ENCODE results near the gene PCDHGA9. TPM values are rescaled to one million over a fixed set of nuclear protein-coding genes. Genes with fewer than 3 reads are reported as not detected.

The PCDHGA9 gene
- total RNA-seq, 2 donors from 2014 or later = 0.89 to 7.3 TPM

DNA sequence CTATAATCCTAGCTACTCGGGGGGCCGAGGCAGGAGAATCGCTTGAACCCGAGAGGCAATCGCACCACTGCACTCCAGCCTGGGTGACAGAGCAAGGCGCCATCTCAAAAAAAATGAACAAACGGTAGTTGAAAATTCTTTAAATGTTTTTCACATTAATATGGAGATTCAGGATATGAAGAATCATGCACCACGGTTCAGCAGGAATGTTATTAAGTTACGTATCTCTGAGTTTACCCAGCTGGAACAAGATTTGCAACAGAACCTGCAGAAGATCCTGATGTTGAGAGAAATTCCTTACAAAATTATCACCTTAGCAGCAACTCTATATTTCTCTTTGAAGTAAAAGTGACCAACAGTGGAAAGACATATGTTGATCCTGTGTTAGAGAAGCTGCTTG, 37.8 kb downstream of the PCDHGA9 start:
- Mint-ChIP-seq H3K27me3 (ENCODE audit: insufficient read depth) (no peaks in the 10 kb centered on the region), H3K36me3 (ENCODE audit: low read depth) (peaks cover 16% of the 10 kb centered on the region), H3K9me3 (peaks cover 3% of the 10 kb centered on the region), H3K4me3 (no peak overlapping the region), H3K27ac (no peak overlapping the region), H3K4me1 (no peaks in the 10 kb centered on the region)
- H3K36me3 ChIP-seq (ENCODE audit: control insufficient read depth, insufficient read depth, low read length) = no peaks in the 10 kb centered on the region
- no peak overlapping the region for H3K9ac ChIP-seq (ENCODE audit: extremely low read depth, low read length, poor library complexity, severe bottlenecking)
- WGBS, 2 experiments (ENCODE audit: insufficient coverage in 1 of 2, insufficient read length in 1 of 2) = 90 to 91% methylated on average over 8 to 9 of the region's 9 CpGs
- H3K9me3 ChIP-seq (ENCODE audit: control insufficient read depth, low read length) = peaks cover 3% of the 10 kb centered on the region
- no peaks in the 10 kb centered on the region for H3K4me1 ChIP-seq (ENCODE audit: control insufficient read depth, insufficient read depth, low read length)
- no peak overlapping the region for H3K4me3 ChIP-seq (ENCODE audit: low read length)
- TF ChIP-seq, protein P1, sequence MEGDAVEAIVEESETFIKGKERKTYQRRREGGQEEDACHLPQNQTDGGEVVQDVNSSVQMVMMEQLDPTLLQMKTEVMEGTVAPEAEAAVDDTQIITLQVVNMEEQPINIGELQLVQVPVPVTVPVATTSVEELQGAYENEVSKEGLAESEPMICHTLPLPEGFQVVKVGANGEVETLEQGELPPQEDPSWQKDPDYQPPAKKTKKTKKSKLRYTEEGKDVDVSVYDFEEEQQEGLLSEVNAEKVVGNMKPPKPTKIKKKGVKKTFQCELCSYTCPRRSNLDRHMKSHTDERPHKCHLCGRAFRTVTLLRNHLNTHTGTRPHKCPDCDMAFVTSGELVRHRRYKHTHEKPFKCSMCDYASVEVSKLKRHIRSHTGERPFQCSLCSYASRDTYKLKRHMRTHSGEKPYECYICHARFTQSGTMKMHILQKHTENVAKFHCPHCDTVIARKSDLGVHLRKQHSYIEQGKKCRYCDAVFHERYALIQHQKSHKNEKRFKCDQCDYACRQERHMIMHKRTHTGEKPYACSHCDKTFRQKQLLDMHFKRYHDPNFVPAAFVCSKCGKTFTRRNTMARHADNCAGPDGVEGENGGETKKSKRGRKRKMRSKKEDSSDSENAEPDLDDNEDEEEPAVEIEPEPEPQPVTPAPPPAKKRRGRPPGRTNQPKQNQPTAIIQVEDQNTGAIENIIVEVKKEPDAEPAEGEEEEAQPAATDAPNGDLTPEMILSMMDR (conservative IDR thresholded peaks at IDR 0.05) = no peak
- no peak for DNase-seq
- H3K27ac ChIP-seq (ENCODE audit: low read depth, low read length) = no peak overlapping the region
- no peaks in the 10 kb centered on the region for H3K27me3 ChIP-seq (ENCODE audit: control insufficient read depth, insufficient read depth, low read length, poor library complexity, severe bottlenecking)

DNA sequence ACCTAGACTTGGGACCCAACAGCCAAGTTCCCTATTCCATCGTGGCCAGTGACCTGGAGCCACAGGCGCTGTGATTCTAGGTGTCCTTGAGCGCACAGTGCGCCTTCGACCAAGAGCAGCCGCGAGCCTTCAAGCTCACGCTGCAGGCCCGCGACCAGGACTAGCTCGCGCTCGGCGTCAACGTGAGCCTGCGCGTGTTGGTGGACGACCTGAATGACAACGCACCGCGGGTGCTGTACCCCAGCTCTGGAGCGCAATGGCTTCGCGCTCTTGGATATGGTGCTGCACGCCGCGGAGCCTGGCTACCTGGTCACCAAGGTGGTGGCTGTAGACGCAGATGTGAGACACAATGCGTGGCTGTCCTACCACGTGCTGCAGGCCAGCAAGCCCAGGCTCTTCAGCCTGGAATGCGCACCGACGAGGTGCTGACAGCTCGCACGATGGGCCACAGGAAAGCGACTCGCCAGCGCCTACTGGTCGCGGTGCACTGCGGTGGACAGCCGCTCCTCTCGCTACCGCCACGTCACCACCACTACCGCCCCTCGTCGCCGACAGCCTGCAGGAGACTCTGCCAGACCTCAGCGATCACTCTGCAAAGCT, 39.1 kb downstream of the PCDHGA9 start:
- Histone ChIP-seq H3K9me3 (ENCODE audit: control insufficient read depth, low read length) (no peaks in the 10 kb centered on the region), H3K4me3 (ENCODE audit: low read length) (no peak overlapping the region), H3K9ac (ENCODE audit: extremely low read depth, low read length, poor library complexity, severe bottlenecking) (no peak overlapping the region), H3K27me3 (ENCODE audit: control insufficient read depth, insufficient read depth, low read length, poor library complexity, severe bottlenecking) (no peaks in the 10 kb centered on the region), H3K27ac (ENCODE audit: low read depth, low read length) (no peak overlapping the region), H3K4me1 (ENCODE audit: control insufficient read depth, insufficient read depth, low read length) (no peaks in the 10 kb centered on the region), H3K36me3 (ENCODE audit: control insufficient read depth, insufficient read depth, low read length) (no peaks in the 10 kb centered on the region)
- no peaks in the 10 kb centered on the region for H3K27me3 Mint-ChIP-seq (ENCODE audit: insufficient read depth)
- H3K27ac Mint-ChIP-seq = no peak overlapping the region
- TF ChIP-seq, protein P1 (conservative IDR thresholded peaks at IDR 0.05) = no peak
- no peaks in the 10 kb centered on the region for H3K4me1 Mint-ChIP-seq
- no peak for DNase-seq
- no peaks in the 10 kb centered on the region for H3K9me3 Mint-ChIP-seq
- H3K36me3 Mint-ChIP-seq (ENCODE audit: low read depth) = peaks cover 17% of the 10 kb centered on the region
- WGBS, 2 experiments (ENCODE audit: insufficient coverage in 1 of 2, insufficient read length in 1 of 2) = 96 to 98% methylated on average over 50 of the region's 50 CpGs
- no peak overlapping the region for H3K4me3 Mint-ChIP-seq

Other genes with a start within 250 kb of the PCDHGA9 start
- under 1 TPM; 0.42 to 0.75 TPM for gene PCDHB7, start 230.1 kb upstream of the PCDHGA9 start, total RNA-seq
- gene PCDHB8, start 225.0 kb upstream of the PCDHGA9 start, total RNA-seq = 1 to 10 TPM in 1 of 2 donors, under 1 TPM in 1; 0.71 to 3.6 TPM
- gene PCDHB16, start 220.4 kb upstream of the PCDHGA9 start, total RNA-seq = 10 to 100 TPM in 1 of 2 donors, 1 to 10 TPM in 1; 9.7 to 14.8 TPM
- 1 to 10 TPM; 3.2 to 5.1 TPM for gene PCDHB9, start 215.6 kb upstream of the PCDHGA9 start, total RNA-seq
- 1 to 10 TPM; 2.9 to 3.5 TPM for gene PCDHB10, start 210.4 kb upstream of the PCDHGA9 start, total RNA-seq
- 1 to 10 TPM; 2.6 to 4.7 TPM for gene PCDHB11, start 203.2 kb upstream of the PCDHGA9 start, total RNA-seq
- 1 to 10 TPM; 1.6 to 5.0 TPM for gene PCDHB12, start 194.1 kb upstream of the PCDHGA9 start, total RNA-seq
- 1 to 10 TPM; 1.8 to 3.3 TPM for gene PCDHB13, start 188.9 kb upstream of the PCDHGA9 start, total RNA-seq
- 1 to 10 TPM; 2.6 to 2.8 TPM for gene PCDHB14, start 179.4 kb upstream of the PCDHGA9 start, total RNA-seq
- 1 to 10 TPM; 3.7 to 9.8 TPM for gene PCDHB15, start 157.4 kb upstream of the PCDHGA9 start, total RNA-seq
- gene SLC25A2, start 98.7 kb upstream of the PCDHGA9 start, total RNA-seq = under 1 TPM; 0.55 to 0.68 TPM
- gene TAF7, start 82.0 kb upstream of the PCDHGA9 start, total RNA-seq = 10 to 100 TPM; 85.4 to 99.0 TPM
- 1 to 10 TPM in 1 of 2 donors, under 1 TPM in 1; 0.38 to 2.2 TPM for gene PCDHGA1, start 72.3 kb upstream of the PCDHGA9 start, total RNA-seq
- gene PCDHGA2, start 64.0 kb upstream of the PCDHGA9 start, total RNA-seq = 1 to 10 TPM in 1 of 2 donors, under 1 TPM in 1; 0.09 to 2.0 TPM
- gene PCDHGA3, start 58.9 kb upstream of the PCDHGA9 start, total RNA-seq = 1 to 10 TPM in 1 of 2 donors, not detected in 1; 4.3 TPM
- 1 to 10 TPM; 1.4 to 6.6 TPM for gene PCDHGB1, start 52.7 kb upstream of the PCDHGA9 start, total RNA-seq
- gene PCDHGA4, start 47.8 kb upstream of the PCDHGA9 start, total RNA-seq = 1 to 10 TPM in 1 of 2 donors, under 1 TPM in 1; 0.86 to 5.0 TPM
- 1 to 10 TPM; 1.6 to 5.2 TPM for gene PCDHGB2, start 42.8 kb upstream of the PCDHGA9 start, total RNA-seq
- 1 to 10 TPM in 1 of 2 donors, under 1 TPM in 1; 0.51 to 3.0 TPM for gene PCDHGA5, start 38.6 kb upstream of the PCDHGA9 start, total RNA-seq
- gene PCDHGB3, start 32.5 kb upstream of the PCDHGA9 start, total RNA-seq = 1 to 10 TPM in 1 of 2 donors, under 1 TPM in 1; 0.40 to 4.6 TPM
- 1 to 10 TPM in 1 of 2 donors, under 1 TPM in 1; 0.55 to 3.8 TPM for gene PCDHGA6, start 28.9 kb upstream of the PCDHGA9 start, total RNA-seq
- 1 to 10 TPM in 1 of 2 donors, under 1 TPM in 1; 0.40 to 1.9 TPM for gene PCDHGA7, start 20.0 kb upstream of the PCDHGA9 start, total RNA-seq
- 10 to 100 TPM; 10.7 to 13.9 TPM for gene PCDHGB4, start 15.1 kb upstream of the PCDHGA9 start, total RNA-seq
- 1 to 10 TPM; 1.1 to 3.0 TPM for gene PCDHGA8, start 10.1 kb upstream of the PCDHGA9 start, total RNA-seq
- gene PCDHGB5, start 4.8 kb upstream of the PCDHGA9 start, total RNA-seq = 10 to 100 TPM in 1 of 2 donors, 1 to 10 TPM in 1; 1.3 to 17.3 TPM
- 10 to 100 TPM in 1 of 2 donors, 1 to 10 TPM in 1; 8.3 to 10.8 TPM for gene PCDHGB6, start 5.2 kb downstream of the PCDHGA9 start, total RNA-seq
- 10 to 100 TPM in 1 of 2 donors, 1 to 10 TPM in 1; 3.2 to 20.7 TPM for gene PCDHGA10, start 10.2 kb downstream of the PCDHGA9 start, total RNA-seq
- gene PCDHGB7, start 14.9 kb downstream of the PCDHGA9 start, total RNA-seq = 10 to 100 TPM; 15.3 to 19.3 TPM
- gene PCDHGA11, start 18.3 kb downstream of the PCDHGA9 start, total RNA-seq = 10 to 100 TPM in 1 of 2 donors, 1 to 10 TPM in 1; 8.5 to 10.6 TPM
- gene PCDHGA12, start 27.7 kb downstream of the PCDHGA9 start, total RNA-seq = 1 to 10 TPM; 1.4 to 4.1 TPM
- 10 to 100 TPM; 13.9 to 27.6 TPM for gene PCDHGC3, start 73.2 kb downstream of the PCDHGA9 start, total RNA-seq
- gene PCDHGC4, start 82.3 kb downstream of the PCDHGA9 start, total RNA-seq = 1 to 10 TPM; 2.6 to 3.0 TPM
- gene PCDHGC5, start 86.3 kb downstream of the PCDHGA9 start, total RNA-seq = 1 to 10 TPM in 1 of 2 donors, under 1 TPM in 1; 0.71 to 1.8 TPM
- gene DIAPH1, start 216.2 kb downstream of the PCDHGA9 start, total RNA-seq = 100 to 1,000 TPM; 104 to 106 TPM
- 10 to 100 TPM; 73.3 to 78.9 TPM for gene HDAC3, start 234.1 kb downstream of the PCDHGA9 start, total RNA-seq
- gene RELL2, start 234.2 kb downstream of the PCDHGA9 start, total RNA-seq = 1 to 10 TPM; 3.1 to 6.2 TPM
- gene FCHSD1, start 248.6 kb downstream of the PCDHGA9 start, total RNA-seq = 10 to 100 TPM; 34.8 to 41.7 TPM

Data from endodermal cell (in vitro differentiated cells).